ENCODE measurements around the gene GXYLT2. TPM values are rescaled to one million over a fixed set of nuclear protein-coding genes. Genes with fewer than 3 reads are reported as not detected.

GXYLT2 gene
- total and polyA plus RNA-seq, 2 of the 13 experiments (the other 11 are each of a cell fraction or from before 2014, with no cell fraction given) = 4.3 to 6.9 TPM

- TF ChIP-seq FOXJ3 (CRISPR knock-in tag; IDR thresholded peaks at IDR 0.05; ENCODE audit: borderline replicate concordance) (peak; percentile 71; the same call in 1 of the 2 replicates), TGIF2 (CRISPR knock-in tag; IDR thresholded peaks at IDR 0.05) (peak; percentile 63; the same call in 1 of the 2 replicates), POGZ (CRISPR knock-in tag; IDR thresholded peaks at IDR 0.05) (peak; percentile 46; the same call in 1 of the 2 replicates), ZFP36L1 (CRISPR knock-in tag; IDR thresholded peaks at IDR 0.05) (no peak), ZFY (CRISPR knock-in tag; IDR thresholded peaks at IDR 0.05) (0 out of 2 replicates have a peak, but pooled peaks have one; percentile 24), MIXL1 (CRISPR knock-in tag; IDR thresholded peaks at IDR 0.05) (0 out of 2 replicates have a peak, but pooled peaks have one; percentile 43)
Observed at GRCh38 chr3:72938471-72939265, 50.8 kb downstream of the GXYLT2 start (continued).

- H3K4me3 ChIP-seq (replicated peaks in 1 of 3; ENCODE audit: insufficient read depth in 1 of 3, low read depth in 2 of 3, low read length in 3 of 3) = no peak overlapping the region
- H3K4me1 ChIP-seq (ENCODE audit: insufficient read depth, low read length) = peaks cover 16% of the 10 kb centered on the region
- intact Hi-C loops (cut with micrococcal nuclease; ENCODE audit: unreplicated experiment) = no loop called here
- TF ChIP-seq STAG1 (CRISPR knock-in tag; IDR thresholded peaks at IDR 0.05) = peak; percentile 19; the same call in 1 of the 2 replicates
- peak; percentile 59 for TF ChIP-seq TEAD3 (CRISPR knock-in tag; optimal IDR thresholded peaks at IDR 0.05; ENCODE audit: borderline replicate concordance)
- no peak for TF ChIP-seq STAT5B (CRISPR knock-in tag; IDR thresholded peaks at IDR 0.05)
- ChIA-PET CTCF (ENCODE audit: low intra/inter-chr PET ratio, low total read pairs) (no interaction called here), POLR2A (no interaction called here)
- H3K9ac ChIP-seq (ENCODE audit: insufficient read depth, low read depth, low read length) = no peak overlapping the region
- H4K20me1 ChIP-seq (ENCODE audit: insufficient read depth, low read length) = no peaks in the 10 kb centered on the region
- FAIRE-seq (no peak), DNase-seq (ENCODE audit: low spot score) (no peak), ATAC-seq (peak; percentile 49)
- H3K4me2 ChIP-seq (ENCODE audit: low read depth, low read length) = no peak overlapping the region
- WGBS (ENCODE audit: low lambda C conversion rate) = 95% methylated on average over 1 of the region's 1 CpG
- no peak overlapping the region for H3K27ac ChIP-seq (ENCODE audit: extremely low read length, insufficient read depth, low read length)
- H3K27me3 ChIP-seq (ENCODE audit: control insufficient read depth in 1 of 2, insufficient read depth in 2 of 2, low read length in 2 of 2) = no peaks in the 10 kb centered on the region
- BruUV-seq (replicated peaks) = no TSS peak
- in situ Hi-C loops (cut with HindIII; ENCODE audit: extremely low pct_ligation_motif_present, low pct_unique_long_range_greater_than_20kb) = no loop called here
- no peaks in the 10 kb centered on the region for H3K36me3 ChIP-seq (replicated peaks in 1 of 2; ENCODE audit: control insufficient read depth in 1 of 2, insufficient read depth in 2 of 2, low read length in 2 of 2)
- no peaks in the 10 kb centered on the region for H3K79me2 ChIP-seq (ENCODE audit: insufficient read depth, low read length)
- H2AFZ ChIP-seq (ENCODE audit: low read length) = no peak overlapping the region
- no peaks in the 10 kb centered on the region for H3K9me3 ChIP-seq (ENCODE audit: low read length)
Observed at GRCh38 chr3:72941245-72941644, 53.4 kb downstream of the GXYLT2 start.

Measured in HepG2 (cell line).